WTC11 (cell line): ENCODE measurements around the gene CLASP1.

Source experiments
- ELF4 ChIP-seq: sonication (generic); formaldehyde crosslinking; IDR thresholded peaks from 2 replicates; pipeline ENCODE4 v1.8.1; 2022; ENCODE audit warnings: low read depth, mild to moderate bottlenecking, moderate library complexity, missing genetic modification reagents
- GTF2I ChIP-seq: fragments of 250-450 bp; sonication (Bioruptor Pico); conservative IDR thresholded peaks from 2 replicates; pipeline ENCODE4 v1.4.0; 2021; ENCODE audit warnings: mild to moderate bottlenecking
- JUN ChIP-seq: sonication (generic); formaldehyde crosslinking; IDR thresholded peaks from 2 replicates; pipeline ENCODE4 v1.8.0; 2023; ENCODE audit warnings: mild to moderate bottlenecking, missing genetic modification reagents
- MAX ChIP-seq: sonication (generic); formaldehyde crosslinking; IDR thresholded peaks from 2 replicates; pipeline ENCODE4 v1.8.0; 2022; ENCODE audit warnings: mild to moderate bottlenecking, missing genetic modification reagents
- NFE2L1 ChIP-seq: sonication (generic); formaldehyde crosslinking; IDR thresholded peaks from 2 replicates; pipeline ENCODE4 v1.8.1; 2023; ENCODE audit warnings: missing genetic modification reagents
- NR3C1 ChIP-seq: sonication (generic); formaldehyde crosslinking; conservative IDR thresholded peaks from 2 replicates; pipeline ENCODE4 v1.8.1; 2023; ENCODE audit warnings: low read depth, mild to moderate bottlenecking, missing genetic modification reagents
- TF ChIP-seq, protein P1 (sequence below): fragments of 200-600 bp; IDR thresholded peaks from 2 replicates; pipeline ENCODE4 v1.8.0; 2022; ENCODE audit warnings: antibody characterized with exemption

DNA sequence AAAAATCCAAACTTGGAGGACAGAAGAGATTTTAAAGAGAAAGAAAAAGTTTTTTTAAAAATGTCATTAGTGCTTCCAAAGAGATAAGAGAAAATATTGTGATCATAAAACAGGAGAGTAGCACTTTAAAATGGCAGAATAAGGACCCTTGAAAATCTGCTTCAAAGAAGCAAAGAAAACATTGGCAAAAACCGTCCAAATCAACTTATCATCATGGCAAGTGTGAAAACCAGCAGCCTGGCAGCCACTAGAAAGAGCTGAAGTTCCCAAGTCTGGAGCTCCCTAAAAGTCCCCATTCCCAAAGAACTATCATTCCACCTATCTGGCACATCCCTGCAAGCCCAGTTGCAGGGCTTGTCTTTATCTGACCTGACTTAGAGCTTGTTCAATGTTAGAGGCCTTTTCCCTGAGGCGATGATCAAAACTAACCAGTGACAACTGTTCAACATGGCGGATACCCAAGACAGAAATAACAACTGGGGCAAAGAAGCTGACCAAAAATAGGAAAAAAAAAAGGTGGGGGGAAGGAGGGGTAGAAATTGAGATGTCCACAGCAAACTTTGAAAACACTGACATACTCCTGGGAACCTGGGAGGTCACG lies 143.2 kb downstream of the CLASP1 start:
- no peak for TF ChIP-seq MAX
- TF ChIP-seq NR3C1, result no peak
- TF ChIP-seq, protein P1, sequence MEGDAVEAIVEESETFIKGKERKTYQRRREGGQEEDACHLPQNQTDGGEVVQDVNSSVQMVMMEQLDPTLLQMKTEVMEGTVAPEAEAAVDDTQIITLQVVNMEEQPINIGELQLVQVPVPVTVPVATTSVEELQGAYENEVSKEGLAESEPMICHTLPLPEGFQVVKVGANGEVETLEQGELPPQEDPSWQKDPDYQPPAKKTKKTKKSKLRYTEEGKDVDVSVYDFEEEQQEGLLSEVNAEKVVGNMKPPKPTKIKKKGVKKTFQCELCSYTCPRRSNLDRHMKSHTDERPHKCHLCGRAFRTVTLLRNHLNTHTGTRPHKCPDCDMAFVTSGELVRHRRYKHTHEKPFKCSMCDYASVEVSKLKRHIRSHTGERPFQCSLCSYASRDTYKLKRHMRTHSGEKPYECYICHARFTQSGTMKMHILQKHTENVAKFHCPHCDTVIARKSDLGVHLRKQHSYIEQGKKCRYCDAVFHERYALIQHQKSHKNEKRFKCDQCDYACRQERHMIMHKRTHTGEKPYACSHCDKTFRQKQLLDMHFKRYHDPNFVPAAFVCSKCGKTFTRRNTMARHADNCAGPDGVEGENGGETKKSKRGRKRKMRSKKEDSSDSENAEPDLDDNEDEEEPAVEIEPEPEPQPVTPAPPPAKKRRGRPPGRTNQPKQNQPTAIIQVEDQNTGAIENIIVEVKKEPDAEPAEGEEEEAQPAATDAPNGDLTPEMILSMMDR, result no peak
- no peak for TF ChIP-seq JUN (CRISPR knock-in tag)
- TF ChIP-seq ELF4 (CRISPR knock-in tag), result no peak
- TF ChIP-seq GTF2I (CRISPR knock-in tag), result no peak
- no peak for TF ChIP-seq NFE2L1
